ENCODE data around the gene AASDH. TPM values are rescaled to one million over a fixed set of nuclear protein-coding genes. Genes with fewer than 3 reads are reported as not detected.

The AASDH gene
- total and polyA plus RNA-seq, 2 of the 13 experiments (the other 11 are each of a cell fraction or from before 2014, with no cell fraction given): 12.6 to 14.1 TPM

- TF ChIP-seq HOXA3 (CRISPR knock-in tag; IDR thresholded peaks at IDR 0.05): peak; percentile 98
- TF ChIP-seq TOE1 (CRISPR knock-in tag; IDR thresholded peaks at IDR 0.05): no peak; the same call in 1 of the 2 replicates
- TF ChIP-seq ZNF607 (CRISPR knock-in tag; IDR thresholded peaks at IDR 0.05; ENCODE audit: borderline replicate concordance): peak; percentile 84; the same call in 1 of the 2 replicates
- TF ChIP-seq ARNT (IDR thresholded peaks at IDR 0.05): no peak
- 0 out of 2 replicates have a peak, but pooled peaks have one; percentile 34 for TF ChIP-seq ZBTB39 (CRISPR knock-in tag; IDR thresholded peaks at IDR 0.05)
- TF ChIP-seq RNF2 (conservative IDR thresholded peaks at IDR 0.05; ENCODE audit: low read depth): peak; percentile 57; the same call in 1 of the 2 replicates
- peak; percentile 95 for TF ChIP-seq DMAP1 (CRISPR knock-in tag; IDR thresholded peaks at IDR 0.05)
- TF ChIP-seq, protein P1, sequence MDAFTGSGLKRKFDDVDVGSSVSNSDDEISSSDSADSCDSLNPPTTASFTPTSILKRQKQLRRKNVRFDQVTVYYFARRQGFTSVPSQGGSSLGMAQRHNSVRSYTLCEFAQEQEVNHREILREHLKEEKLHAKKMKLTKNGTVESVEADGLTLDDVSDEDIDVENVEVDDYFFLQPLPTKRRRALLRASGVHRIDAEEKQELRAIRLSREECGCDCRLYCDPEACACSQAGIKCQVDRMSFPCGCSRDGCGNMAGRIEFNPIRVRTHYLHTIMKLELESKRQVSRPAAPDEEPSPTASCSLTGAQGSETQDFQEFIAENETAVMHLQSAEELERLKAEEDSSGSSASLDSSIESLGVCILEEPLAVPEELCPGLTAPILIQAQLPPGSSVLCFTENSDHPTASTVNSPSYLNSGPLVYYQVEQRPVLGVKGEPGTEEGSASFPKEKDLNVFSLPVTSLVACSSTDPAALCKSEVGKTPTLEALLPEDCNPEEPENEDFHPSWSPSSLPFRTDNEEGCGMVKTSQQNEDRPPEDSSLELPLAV (CRISPR knock-in tag; conservative IDR thresholded peaks at IDR 0.05; ENCODE audit: low read depth): no peak
- TF ChIP-seq ZNF569 (CRISPR knock-in tag; IDR thresholded peaks at IDR 0.05; ENCODE audit: borderline replicate concordance): 0 out of 2 replicates have a peak, but pooled peaks have one; percentile 51
- TF ChIP-seq RAD21 (CRISPR knock-in tag; IDR thresholded peaks at IDR 0.05): peak; percentile 27; the same call in 1 of the 2 replicates
- TF ChIP-seq SIX1 (CRISPR knock-in tag; IDR thresholded peaks at IDR 0.05; ENCODE audit: borderline replicate concordance): no peak
- TF ChIP-seq HNRNPK (IDR thresholded peaks at IDR 0.05; ENCODE audit: low read depth, low read length, poor library complexity, severe bottlenecking): no peak
- TF ChIP-seq ZBTB38 (CRISPR knock-in tag; IDR thresholded peaks at IDR 0.05): no peak; the same call in 1 of the 2 replicates
- 0 out of 2 replicates have a peak, but pooled peaks have one; percentile 33 for TF ChIP-seq ZNF567 (CRISPR knock-in tag; IDR thresholded peaks at IDR 0.05; ENCODE audit: borderline replicate concordance)
- no peak for TF ChIP-seq NBN (conservative IDR thresholded peaks at IDR 0.05)
- TF ChIP-seq ZNF20 (CRISPR knock-in tag; IDR thresholded peaks at IDR 0.05): no peak
- TF ChIP-seq, protein P2, sequence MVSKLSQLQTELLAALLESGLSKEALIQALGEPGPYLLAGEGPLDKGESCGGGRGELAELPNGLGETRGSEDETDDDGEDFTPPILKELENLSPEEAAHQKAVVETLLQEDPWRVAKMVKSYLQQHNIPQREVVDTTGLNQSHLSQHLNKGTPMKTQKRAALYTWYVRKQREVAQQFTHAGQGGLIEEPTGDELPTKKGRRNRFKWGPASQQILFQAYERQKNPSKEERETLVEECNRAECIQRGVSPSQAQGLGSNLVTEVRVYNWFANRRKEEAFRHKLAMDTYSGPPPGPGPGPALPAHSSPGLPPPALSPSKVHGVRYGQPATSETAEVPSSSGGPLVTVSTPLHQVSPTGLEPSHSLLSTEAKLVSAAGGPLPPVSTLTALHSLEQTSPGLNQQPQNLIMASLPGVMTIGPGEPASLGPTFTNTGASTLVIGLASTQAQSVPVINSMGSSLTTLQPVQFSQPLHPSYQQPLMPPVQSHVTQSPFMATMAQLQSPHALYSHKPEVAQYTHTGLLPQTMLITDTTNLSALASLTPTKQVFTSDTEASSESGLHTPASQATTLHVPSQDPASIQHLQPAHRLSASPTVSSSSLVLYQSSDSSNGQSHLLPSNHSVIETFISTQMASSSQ (IDR thresholded peaks at IDR 0.05; ENCODE audit: low read depth): 0 out of 2 replicates have a peak, but pooled peaks have one; percentile 36
- TF ChIP-seq, protein P2 (CRISPR knock-in tag; IDR thresholded peaks at IDR 0.05; ENCODE audit: borderline replicate concordance): peak; percentile 79
- peak; percentile 80 for TF ChIP-seq DRAP1 (CRISPR knock-in tag; IDR thresholded peaks at IDR 0.05)
- TF ChIP-seq PAX8 (CRISPR knock-in tag; IDR thresholded peaks at IDR 0.05; ENCODE audit: borderline replicate concordance): no peak
These were observed at the start of gene AASDH (continued) for GRCh38 chr4:56387023-56388001.

All from HepG2 (cell line).